Occipital lobe (tissue), 2 donors: ENCODE measurements around the gene SCML1. TPM values are rescaled to one million over a fixed set of nuclear protein-coding genes. Genes with fewer than 3 reads are reported as not detected.
"Not testable (repeated sequence)": the region's sequence is repeated elsewhere in the genome, so short reads cannot be mapped to it uniquely, and the experiment has no call there.

Experiments used
- DNase-seq: peaks from one replicate; lab custom pipeline; 2025; lab: John Stamatoyannopoulos, UW
- total RNA-seq: library from RNA; depleted of rRNA; stranded (reverse); fragments of >200 nt; gene quantifications from one replicate; pipeline ENCODE4 v1.2.3, GENCODE V29; 2014

SCML1 gene
- total RNA-seq, 1 donor from 2014 or later: 5.6 TPM

DNA sequence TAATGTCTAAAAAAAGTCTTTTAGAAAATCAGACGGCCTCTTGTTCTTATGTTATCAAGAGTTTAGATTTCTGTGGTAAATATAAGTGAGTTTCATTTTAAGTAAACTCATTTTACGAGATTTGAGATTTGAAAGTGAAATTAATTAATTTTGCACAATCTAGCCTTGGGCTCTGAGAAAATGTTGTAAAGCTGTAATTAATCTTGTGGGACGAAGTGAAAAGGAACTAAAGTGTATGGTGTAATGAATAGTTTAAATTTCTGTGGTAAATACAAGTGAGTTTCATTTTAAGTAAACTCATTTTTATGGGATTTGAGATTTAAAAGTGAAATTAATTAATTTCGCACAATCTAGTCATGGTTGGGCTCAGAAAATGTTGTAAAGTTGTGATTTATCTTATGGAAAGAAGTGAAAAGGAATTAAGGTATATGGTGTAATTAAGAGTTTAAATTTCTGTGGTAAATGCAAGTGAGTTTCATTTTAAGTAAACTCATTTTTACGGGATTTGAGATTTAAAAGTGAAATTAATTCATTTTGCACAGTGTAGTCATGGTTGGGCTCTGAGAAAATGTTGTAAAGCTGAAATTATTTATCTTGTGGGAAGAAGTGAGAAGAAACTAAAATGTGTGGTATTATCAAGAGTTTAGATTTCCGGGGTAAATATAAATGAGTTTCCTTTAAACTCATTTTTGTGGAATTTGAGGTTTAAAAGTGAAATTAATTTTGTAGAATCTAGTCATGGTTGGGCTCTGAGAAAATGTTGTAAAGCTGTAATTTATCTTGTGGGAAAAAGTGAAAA, 1.6 kb downstream of the SCML1 start:
- DNase-seq: no peak

DNA sequence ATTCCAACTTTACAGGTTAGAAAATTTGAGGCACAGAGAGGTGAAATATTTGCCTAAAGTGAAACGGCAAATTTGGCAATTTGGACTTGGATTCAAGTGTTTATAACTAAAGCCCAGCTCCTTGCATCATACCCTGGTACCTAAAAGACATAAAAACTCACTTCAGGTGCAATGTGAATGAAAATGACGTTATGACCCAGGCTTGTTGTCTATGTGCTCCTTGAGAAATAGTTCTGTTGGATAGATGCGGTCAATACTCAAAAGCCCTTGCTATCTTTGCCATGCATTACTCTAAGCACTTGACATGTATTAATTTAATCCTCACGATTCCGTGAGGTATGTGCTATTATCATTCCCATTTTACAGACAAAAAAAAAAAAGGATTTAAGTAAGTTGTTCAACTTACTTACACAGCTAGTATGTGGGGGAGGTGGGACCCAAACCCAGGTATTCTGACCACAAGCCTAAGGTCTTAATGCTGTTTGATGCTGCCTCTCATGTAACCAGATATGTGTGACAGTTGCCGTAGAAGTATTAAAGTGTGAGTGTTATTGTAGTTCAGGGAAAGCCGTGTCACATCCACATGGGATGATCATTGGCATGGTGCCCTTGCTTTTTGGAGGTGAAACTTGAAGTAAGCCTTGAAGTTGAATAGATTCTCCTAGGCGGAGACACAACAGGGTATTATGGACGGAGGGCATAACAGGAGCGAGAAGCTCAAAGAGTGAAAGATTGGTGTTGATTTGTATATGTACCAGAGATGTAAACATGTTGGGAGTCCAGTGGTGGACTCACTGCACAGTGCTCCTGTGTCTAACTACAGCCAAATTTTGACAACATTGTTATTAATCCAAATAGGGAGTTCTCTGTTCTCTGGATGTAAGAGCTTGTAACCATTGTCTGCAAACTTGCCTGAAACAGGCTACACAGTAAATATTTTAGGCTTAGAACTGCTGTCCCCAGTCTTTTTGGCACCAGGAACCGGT, 3.1 kb downstream of the SCML1 start:
- DNase-seq: no peak

- DNase-seq: no peak
These were observed 3.8 kb downstream of the SCML1 start for GRCh38 chrX:17741123-17741511.

GRCh38 chrX:17743913-17744312, 6.6 kb downstream of the SCML1 start:
- DNase-seq: no peak

- no peak for DNase-seq
These were observed 7.7 kb downstream of the SCML1 start for GRCh38 chrX:17744896-17745523.

GRCh38 chrX:17747692-17748091, 10.4 kb downstream of the SCML1 start:
- DNase-seq: no peak

- DNase-seq: no peak
These were observed 11.4 kb downstream of the SCML1 start for GRCh38 chrX:17748684-17749083.

GRCh38 chrX:17750436-17750835, 13.1 kb downstream of the SCML1 start:
- no peak for DNase-seq

DNA sequence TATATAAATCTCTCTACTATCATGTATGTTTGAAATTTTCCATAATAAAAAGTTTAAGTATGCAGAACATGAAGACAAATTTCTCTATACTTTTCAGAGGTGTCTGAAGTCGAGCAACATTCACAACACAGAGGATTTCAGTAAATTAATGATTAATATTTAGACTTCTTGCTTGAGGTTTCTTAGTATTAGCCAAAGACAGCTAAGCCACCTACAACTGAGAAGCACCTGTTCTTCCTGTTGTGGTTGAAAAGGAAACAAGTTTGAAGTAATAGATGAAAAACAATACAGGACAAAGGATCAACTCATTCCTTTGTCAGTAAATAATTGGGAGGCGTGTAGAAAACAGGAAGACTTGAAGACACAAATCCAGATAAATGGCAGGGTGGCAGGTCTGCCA, 21.1 kb downstream of the SCML1 start:
- DNase-seq: no peak

GRCh38 chrX:17759990-17760389, 22.7 kb downstream of the SCML1 start:
- DNase-seq: no peak

- DNase-seq: no peak
These were observed 30.4 kb downstream of the SCML1 start for GRCh38 chrX:17767734-17768133.

- no peak for DNase-seq
These were observed 31.7 kb downstream of the SCML1 start for GRCh38 chrX:17768997-17769396.

DNA sequence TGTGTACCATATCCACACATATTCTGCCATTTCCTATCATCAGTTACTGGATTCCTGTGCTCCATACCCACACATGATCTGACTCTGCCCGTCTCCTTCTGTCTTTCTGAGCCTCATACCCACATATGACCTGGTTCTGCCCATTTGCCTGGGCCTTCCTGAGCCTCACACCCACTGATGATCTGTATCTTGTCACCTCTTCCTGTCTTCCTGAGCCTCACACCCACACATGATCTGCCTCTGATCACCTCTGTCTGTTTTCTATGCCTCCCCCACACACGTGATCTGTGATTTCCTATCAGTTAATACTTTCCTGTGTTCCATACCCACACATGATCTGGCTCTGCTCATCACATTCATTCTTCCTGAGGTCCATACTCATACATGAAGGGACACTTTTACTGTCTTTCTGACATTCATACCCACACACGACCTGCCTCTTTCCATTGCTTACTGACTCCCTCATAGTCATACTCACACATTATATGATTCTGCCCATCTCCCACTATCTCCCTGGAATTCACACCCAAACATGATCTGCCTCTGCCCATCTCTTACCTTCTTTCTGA, 32.5 kb downstream of the SCML1 start:
- no peak for DNase-seq

- DNase-seq: no peak
These were observed 36.1 kb downstream of the SCML1 start for GRCh38 chrX:17773221-17773876.

GRCh38 chrX:17774053-17774452, 36.8 kb downstream of the SCML1 start:
- DNase-seq: no peak

GRCh38 chrX:17778997-17779396, 41.7 kb downstream of the SCML1 start:
- DNase-seq: no peak

DNA sequence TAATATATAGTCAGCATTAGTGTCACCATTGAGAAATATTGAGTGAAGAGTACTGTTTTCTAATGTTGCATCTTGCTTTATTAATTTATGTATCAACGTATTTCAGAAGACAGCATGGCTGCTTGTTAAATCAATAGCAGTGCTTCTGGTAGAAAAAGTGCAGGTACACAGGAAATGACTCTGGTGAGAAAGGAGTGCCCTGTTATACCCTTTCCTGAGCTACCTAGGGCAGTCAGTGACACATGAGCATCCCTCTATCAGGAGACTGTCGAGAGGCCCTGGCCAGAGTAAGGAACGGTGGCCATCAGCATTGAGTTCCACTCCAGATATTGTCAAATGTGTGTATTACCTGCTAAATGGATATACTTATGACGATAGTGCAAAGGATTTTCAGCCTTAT, 42.1 kb downstream of the SCML1 start:
- DNase-seq: no peak

DNA sequence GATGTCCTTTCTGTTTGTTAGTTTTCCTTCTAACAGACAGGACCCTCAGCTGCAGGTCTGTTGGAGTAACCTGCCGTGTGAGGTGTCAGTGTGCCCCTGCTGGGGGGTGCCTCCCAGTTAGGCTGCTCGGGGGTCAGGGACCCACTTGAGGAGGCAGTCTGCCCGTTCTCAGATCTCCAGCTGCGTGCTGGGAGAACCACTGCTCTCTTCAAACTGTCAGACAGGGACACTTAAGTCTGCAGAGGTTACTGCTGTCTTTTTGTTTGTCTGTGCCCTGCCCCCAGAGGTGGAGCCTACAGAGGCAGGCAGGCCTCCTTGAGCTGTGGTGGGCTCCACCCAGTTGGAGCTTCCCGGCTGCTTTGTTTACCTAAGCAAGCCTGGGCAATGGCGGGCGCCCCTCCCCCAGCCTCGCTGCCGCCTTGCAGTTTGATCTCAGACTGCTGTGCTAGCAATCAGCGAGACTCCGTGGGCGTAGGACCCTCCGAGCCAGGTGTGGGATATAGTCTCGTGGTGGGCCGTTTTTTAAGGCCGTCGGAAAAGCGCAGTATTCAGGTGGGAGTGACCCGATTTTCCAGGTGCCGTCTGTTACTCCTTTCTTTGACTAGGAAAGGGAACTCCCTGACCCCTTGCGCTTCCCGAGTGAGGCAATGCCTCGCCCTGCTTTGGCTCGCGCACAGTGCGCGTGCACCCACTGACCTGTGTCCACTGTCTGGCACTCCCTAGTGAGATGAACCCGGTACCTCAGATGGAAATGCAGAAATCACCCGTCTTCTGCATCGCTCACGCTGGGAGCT, 49.5 kb downstream of the SCML1 start:
- DNase-seq: not testable (repeated sequence)

GRCh38 chrX:17787557-17787956, 50.3 kb downstream of the SCML1 start:
- no peak for DNase-seq

DNA sequence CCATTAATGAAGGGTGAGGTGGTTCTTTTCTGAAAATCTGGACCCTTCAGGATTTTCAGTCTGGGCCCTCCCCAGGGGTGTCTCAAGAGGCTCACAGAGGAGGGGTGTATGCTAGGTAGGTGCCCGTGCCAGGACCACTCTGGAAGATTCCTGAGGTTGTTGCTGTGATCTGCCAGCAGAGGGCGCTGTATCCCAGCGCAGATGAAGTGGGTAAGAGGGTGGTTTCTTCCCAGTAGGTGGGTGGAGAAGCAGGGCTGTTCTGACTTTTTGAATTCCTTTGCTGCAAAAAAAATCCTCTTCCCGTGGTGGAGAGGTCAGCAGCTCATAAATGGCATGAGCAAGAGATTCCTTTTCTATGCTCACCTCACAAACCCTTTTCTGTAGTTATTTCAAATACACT, 51.1 kb downstream of the SCML1 start:
- DNase-seq: peak; percentile 3
